K562 treated with DMSO at 1 percent for 4 hours (cell line): ENCODE results near the gene HYAL2. TPM values are rescaled to one million over a fixed set of nuclear protein-coding genes. Genes with fewer than 3 reads are reported as not detected.

Experiments used
- total RNA-seq: library from RNA; unstranded; fragments of 300-600 nt; gene quantifications from 2 replicates; pipeline ENCODE4 v1.2.3, GENCODE V29; 2022; ENCODE audit not compliant: insufficient read depth

HYAL2 gene
- total RNA-seq, 1 experiment from 2014 or later = 12.3 TPM

Other genes starting within 250 kb of the HYAL2 start
- 38.5 and 47.1 TPM in 2 replicates for gene RBM5, start 233.8 kb downstream of the HYAL2 start, total RNA-seq
- 2.4 and 3.7 TPM in 2 replicates for gene SEMA3F, start 167.4 kb downstream of the HYAL2 start, total RNA-seq
- not detected in 2 replicates for gene GNAT1, start 131.1 kb downstream of the HYAL2 start, total RNA-seq
- not detected in 2 replicates for gene SLC38A3, start 117.5 kb downstream of the HYAL2 start, total RNA-seq
- 85.7 and 91.4 TPM in 2 replicates for gene GNAI2, start 86.5 kb downstream of the HYAL2 start, total RNA-seq
- 2.9 and 3.8 TPM in 2 replicates for gene SEMA3B, start 53.6 kb downstream of the HYAL2 start, total RNA-seq
- 0.47 TPM in 1 of 2 replicates, not detected in the other for gene LSMEM2, start 43.7 kb downstream of the HYAL2 start, total RNA-seq
- 36.1 and 41.2 TPM in 2 replicates for gene IFRD2, start 30.3 kb downstream of the HYAL2 start, total RNA-seq
- 11.0 and 12.0 TPM in 2 replicates for gene HYAL3, start 23.3 kb downstream of the HYAL2 start, total RNA-seq
- 9.2 and 10.6 TPM in 2 replicates for gene NAA80, start 23.3 kb downstream of the HYAL2 start, total RNA-seq
- 3.6 and 4.9 TPM in 2 replicates for gene HYAL1, start 19.2 kb downstream of the HYAL2 start, total RNA-seq
- gene TUSC2, start 5.5 kb upstream of the HYAL2 start, total RNA-seq = 29.7 and 46.9 TPM in 2 replicates
- gene RASSF1, start 18.1 kb upstream of the HYAL2 start, total RNA-seq = 75.6 and 80.3 TPM in 2 replicates
- 1.7 and 2.7 TPM in 2 replicates for gene ZMYND10, start 23.0 kb upstream of the HYAL2 start, total RNA-seq
- gene NPRL2, start 28.0 kb upstream of the HYAL2 start, total RNA-seq = 28.9 and 35.2 TPM in 2 replicates
- gene CYB561D2, start 28.1 kb upstream of the HYAL2 start, total RNA-seq = 9.7 and 11.7 TPM in 2 replicates
- 26.6 and 33.3 TPM in 2 replicates for gene TMEM115, start 36.8 kb upstream of the HYAL2 start, total RNA-seq
- gene CACNA2D2, start 180.9 kb upstream of the HYAL2 start, total RNA-seq = 0.35 TPM in 1 of 2 replicates, not detected in the other
- gene C3orf18, start 245.0 kb upstream of the HYAL2 start, total RNA-seq = 2.2 and 7.2 TPM in 2 replicates
- gene HEMK1, start 246.8 kb upstream of the HYAL2 start, total RNA-seq = 8.9 and 10.4 TPM in 2 replicates